Neural progenitor cell (in vitro differentiated cells): ENCODE results near the gene OTOP2. TPM values are rescaled to one million over a fixed set of nuclear protein-coding genes. Genes with fewer than 3 reads are reported as not detected.

ENCODE experiments used
- DNase-seq: peaks from one replicate; pipeline ENCODE4 v3.0.0-alpha.2; 2016; ENCODE audit warnings: low spot score
- H2AFZ ChIP-seq: fragments of 200-600 bp; sonication (generic); replicated peaks from 2 replicates; pipeline ENCODE4 v1.6.1; 2016; ENCODE audit warnings: antibody characterized with exemption
- H3F3A ChIP-seq: fragments of 200-600 bp; sonication (generic); 2 replicates; pipeline ENCODE4 v1.6.1; 2016; ENCODE audit warnings: antibody characterized with exemption, low read depth
- H3K27ac ChIP-seq: fragments of 200-600 bp; sonication (generic); 2 replicates; pipeline ENCODE4 v1.5.1; 2016; ENCODE audit warnings: mild to moderate bottlenecking
- H3K27me3 ChIP-seq: fragments of 200-600 bp; sonication (generic); 2 replicates; pipeline ENCODE4 v1.6.1; 2016; ENCODE audit warnings: mild to moderate bottlenecking, moderate library complexity
- H3K36me3 ChIP-seq: fragments of 200-600 bp; sonication (generic); 2 replicates; pipeline ENCODE4 v1.5.1; 2016
- H3K4me1 ChIP-seq: fragments of 200-600 bp; sonication (generic); 2 replicates; pipeline ENCODE4 v1.6.1; 2016; ENCODE audit warnings: mixed run types
- H3K4me2 ChIP-seq: fragments of 200-600 bp; sonication (generic); 2 replicates; pipeline ENCODE4 v1.6.1; 2016
- H3K4me3 ChIP-seq: fragments of 200-600 bp; sonication (generic); 2 replicates; pipeline ENCODE4 v1.5.1; 2016
- H3K79me2 ChIP-seq: fragments of 200-600 bp; sonication (generic); 2 replicates; pipeline ENCODE4 v1.6.1; 2016; ENCODE audit warnings: low read depth
- H3K9ac ChIP-seq: fragments of 200-600 bp; sonication (generic); 2 replicates; pipeline ENCODE4 v1.6.1; 2016
- H3K9me3 ChIP-seq: fragments of 200-600 bp; sonication (generic); 2 replicates; pipeline ENCODE4 v1.5.1; 2016; ENCODE audit warnings: low read depth
- H4K20me1 ChIP-seq: fragments of 200-600 bp; sonication (generic); 2 replicates; pipeline ENCODE4 v1.6.1; 2016; ENCODE audit warnings: low read depth
- H3K27ac Mint-ChIP-seq: 3 replicates; pipeline ENCODE4 v1.8.0; 2021; ENCODE audit warnings: mixed read lengths
- H3K27me3 Mint-ChIP-seq: 2 replicates; pipeline ENCODE4 v1.8.0; 2022; ENCODE audit warnings: low read depth, mild to moderate bottlenecking, inconsistent platforms, moderate library complexity, mixed read lengths; ENCODE audit not compliant: insufficient read depth
- H3K36me3 Mint-ChIP-seq: 3 replicates; pipeline ENCODE4 v1.8.0; 2021; ENCODE audit warnings: mixed read lengths
- H3K4me1 Mint-ChIP-seq: 3 replicates; pipeline ENCODE4 v1.8.0; 2021; ENCODE audit warnings: mixed read lengths
- H3K4me3 Mint-ChIP-seq: 3 replicates; pipeline ENCODE4 v1.8.0; 2021; ENCODE audit warnings: mild to moderate bottlenecking, moderate library complexity, mixed read lengths
- H3K9me3 Mint-ChIP-seq: 3 replicates; pipeline ENCODE4 v1.8.0; 2020; ENCODE audit warnings: mixed read lengths
- EZH2 ChIP-seq: fragments of 200-600 bp; sonication (generic); IDR thresholded peaks from 2 replicates; pipeline ENCODE4 v1.6.1; 2017; ENCODE audit warnings: antibody characterized with exemption, mild to moderate bottlenecking, moderate library complexity
- EZH2phosphoT487 ChIP-seq: fragments of 200-600 bp; sonication (generic); IDR thresholded peaks from 2 replicates; pipeline ENCODE4 v1.6.1; 2017; ENCODE audit warnings: antibody characterized with exemption
- total RNA-seq: library from RNA; depleted of rRNA; stranded (reverse); fragments of >200 nt; gene quantifications from 2 replicates; pipeline ENCODE4 v1.2.3, GENCODE V29; 2015; ENCODE audit warnings: low replicate concordance
- TF ChIP-seq, protein P1 (sequence below): fragments of 200-600 bp; sonication (generic); IDR thresholded peaks from 2 replicates; pipeline ENCODE4 v1.5.1; 2017; ENCODE audit warnings: antibody characterized with exemption, mild to moderate bottlenecking

OTOP2 gene
- total RNA-seq, 1 donor from 2014 or later = not detected

DNA sequence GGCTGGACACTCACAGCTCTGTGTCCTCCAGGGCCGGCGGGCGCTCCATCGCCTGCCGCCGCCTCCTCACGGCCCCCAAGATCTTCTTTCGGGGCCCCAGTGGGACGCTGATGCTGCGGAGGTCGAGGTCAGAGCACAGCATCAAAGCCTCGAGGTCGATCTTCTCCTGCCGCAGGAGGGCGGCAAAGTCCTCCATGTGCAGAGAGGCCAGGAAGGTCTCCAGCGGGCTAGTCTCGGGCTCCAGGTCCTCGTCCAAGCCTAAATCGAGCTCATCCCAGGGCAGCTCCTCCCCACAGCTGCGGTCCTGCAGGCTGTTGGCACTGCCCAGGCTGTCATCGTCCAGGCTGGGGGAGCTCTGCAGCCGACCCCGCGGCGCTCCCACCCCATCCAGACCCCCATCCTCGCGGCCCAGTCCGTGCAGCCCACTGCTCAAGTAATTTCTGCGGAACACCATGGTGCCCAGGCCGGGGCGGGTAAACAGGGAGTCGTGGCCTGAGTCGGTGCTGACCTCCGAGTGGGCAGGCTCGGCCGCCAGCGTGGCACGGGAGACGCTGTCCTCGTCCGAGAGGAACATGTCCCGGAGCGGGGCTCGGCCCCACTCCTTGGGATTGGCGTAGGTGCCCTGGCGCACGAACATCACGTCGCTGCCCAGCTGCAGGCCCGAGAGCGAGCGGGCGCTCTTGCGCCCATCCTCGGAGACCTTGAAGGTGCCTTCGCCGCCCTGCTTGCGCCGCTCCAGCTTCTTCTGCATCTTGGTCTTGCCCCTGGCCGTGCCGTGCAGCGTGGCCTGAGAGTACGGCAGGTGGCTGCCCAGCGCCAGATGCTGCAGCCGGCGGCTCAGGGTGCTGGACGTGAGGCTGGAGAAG lies 4.4 kb upstream of the OTOP2 start:
- no peaks in the 10 kb centered on the region for H3K36me3 ChIP-seq
- peaks cover 34% of the 10 kb centered on the region for H3K27me3 ChIP-seq
- no peak overlapping the region for H3K27ac ChIP-seq
- TF ChIP-seq EZH2 = no peak
- TF ChIP-seq, protein P1, sequence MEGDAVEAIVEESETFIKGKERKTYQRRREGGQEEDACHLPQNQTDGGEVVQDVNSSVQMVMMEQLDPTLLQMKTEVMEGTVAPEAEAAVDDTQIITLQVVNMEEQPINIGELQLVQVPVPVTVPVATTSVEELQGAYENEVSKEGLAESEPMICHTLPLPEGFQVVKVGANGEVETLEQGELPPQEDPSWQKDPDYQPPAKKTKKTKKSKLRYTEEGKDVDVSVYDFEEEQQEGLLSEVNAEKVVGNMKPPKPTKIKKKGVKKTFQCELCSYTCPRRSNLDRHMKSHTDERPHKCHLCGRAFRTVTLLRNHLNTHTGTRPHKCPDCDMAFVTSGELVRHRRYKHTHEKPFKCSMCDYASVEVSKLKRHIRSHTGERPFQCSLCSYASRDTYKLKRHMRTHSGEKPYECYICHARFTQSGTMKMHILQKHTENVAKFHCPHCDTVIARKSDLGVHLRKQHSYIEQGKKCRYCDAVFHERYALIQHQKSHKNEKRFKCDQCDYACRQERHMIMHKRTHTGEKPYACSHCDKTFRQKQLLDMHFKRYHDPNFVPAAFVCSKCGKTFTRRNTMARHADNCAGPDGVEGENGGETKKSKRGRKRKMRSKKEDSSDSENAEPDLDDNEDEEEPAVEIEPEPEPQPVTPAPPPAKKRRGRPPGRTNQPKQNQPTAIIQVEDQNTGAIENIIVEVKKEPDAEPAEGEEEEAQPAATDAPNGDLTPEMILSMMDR = peak; percentile 33
- no peak for TF ChIP-seq EZH2phosphoT487
- H3K9ac ChIP-seq = no peak overlapping the region
- DNase-seq = peak; percentile 56
- H3K4me1 ChIP-seq = peaks cover 19% of the 10 kb centered on the region
- H3F3A ChIP-seq = no peaks in the 10 kb centered on the region
- H2AFZ ChIP-seq = no peak overlapping the region
- H3K4me3 Mint-ChIP-seq = no peak overlapping the region
- H3K36me3 Mint-ChIP-seq = no peaks in the 10 kb centered on the region
- no peak overlapping the region for H3K4me2 ChIP-seq
- H3K4me1 Mint-ChIP-seq = peaks cover 20% of the 10 kb centered on the region
- no peaks in the 10 kb centered on the region for H3K9me3 Mint-ChIP-seq
- no peaks in the 10 kb centered on the region for H4K20me1 ChIP-seq
- no peaks in the 10 kb centered on the region for H3K79me2 ChIP-seq
- H3K4me3 ChIP-seq = no peak overlapping the region
- peaks cover 32% of the 10 kb centered on the region for H3K27me3 Mint-ChIP-seq
- H3K27ac Mint-ChIP-seq = no peak overlapping the region
- H3K9me3 ChIP-seq = no peaks in the 10 kb centered on the region

DNA sequence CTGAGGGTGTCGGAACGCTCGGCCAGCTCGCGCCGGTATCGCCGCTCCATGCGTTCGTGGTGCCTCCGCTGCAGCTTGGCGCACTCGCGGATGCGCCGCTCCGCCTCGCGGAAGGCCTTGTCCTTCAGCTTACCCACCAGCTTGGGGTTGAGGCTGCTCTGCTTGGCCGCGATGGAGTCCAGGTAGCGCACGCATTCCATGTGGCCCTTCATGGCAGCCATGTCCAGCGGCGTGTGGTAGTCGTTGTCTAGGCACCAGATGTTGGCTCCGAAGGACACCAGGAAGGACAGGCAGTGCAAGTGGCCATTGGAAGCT lies 3.8 kb upstream of the OTOP2 start:
- H3K79me2 ChIP-seq = no peaks in the 10 kb centered on the region
- no peak for TF ChIP-seq EZH2
- TF ChIP-seq EZH2phosphoT487 = no peak
- TF ChIP-seq, protein P1 = no peak
- H3K9ac ChIP-seq = no peak overlapping the region
- H3K27ac ChIP-seq = no peak overlapping the region
- H2AFZ ChIP-seq = no peak overlapping the region
- no peaks in the 10 kb centered on the region for H3F3A ChIP-seq
- H3K36me3 ChIP-seq = no peaks in the 10 kb centered on the region
- Mint-ChIP-seq H3K27ac (no peak overlapping the region), H3K27me3 (peaks cover 37% of the 10 kb centered on the region), H3K9me3 (no peaks in the 10 kb centered on the region), H3K4me1 (peaks cover 20% of the 10 kb centered on the region), H3K36me3 (no peaks in the 10 kb centered on the region), H3K4me3 (peak overlapping the region; percentile 30)
- no peaks in the 10 kb centered on the region for H3K9me3 ChIP-seq
- H3K4me3 ChIP-seq = no peak overlapping the region
- H3K4me1 ChIP-seq = peaks cover 21% of the 10 kb centered on the region
- no peak for DNase-seq
- peaks cover 40% of the 10 kb centered on the region for H3K27me3 ChIP-seq
- no peak overlapping the region for H3K4me2 ChIP-seq
- peaks cover 3% of the 10 kb centered on the region for H4K20me1 ChIP-seq

DNA sequence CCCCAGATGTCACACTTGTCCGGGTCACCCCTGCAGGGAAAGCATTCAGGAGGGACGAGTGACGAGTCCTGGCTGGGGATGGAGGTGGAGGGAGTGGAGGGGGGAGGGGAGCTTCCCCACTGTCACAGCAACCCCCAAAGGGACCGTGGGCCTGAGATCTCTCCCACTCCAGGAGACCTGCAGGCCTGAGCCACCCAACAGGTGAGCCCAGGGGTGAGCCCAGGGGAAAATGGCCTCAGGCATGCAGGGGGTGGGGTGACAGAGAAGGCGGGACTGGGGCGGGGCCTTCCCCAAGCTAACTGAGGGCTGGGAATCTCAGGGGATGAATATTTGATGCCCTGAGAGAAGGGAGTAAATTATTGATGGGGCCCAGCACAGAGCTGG lies 3.4 kb upstream of the OTOP2 start:
- Histone ChIP-seq H3K4me1 (peaks cover 21% of the 10 kb centered on the region), H3K79me2 (no peaks in the 10 kb centered on the region), H3K27me3 (peaks cover 44% of the 10 kb centered on the region), H3K4me2 (no peak overlapping the region), H3K9ac (no peak overlapping the region), H4K20me1 (peaks cover 3% of the 10 kb centered on the region), H3F3A (no peaks in the 10 kb centered on the region), H3K27ac (no peak overlapping the region), H3K4me3 (no peak overlapping the region), H2AFZ (no peak overlapping the region), H3K36me3 (no peaks in the 10 kb centered on the region), H3K9me3 (no peaks in the 10 kb centered on the region)
- Mint-ChIP-seq H3K27ac (peak overlapping the region; percentile 51), H3K4me1 (peaks cover 20% of the 10 kb centered on the region), H3K27me3 (peaks cover 41% of the 10 kb centered on the region), H3K36me3 (no peaks in the 10 kb centered on the region), H3K9me3 (no peaks in the 10 kb centered on the region), H3K4me3 (no peak overlapping the region)
- TF ChIP-seq EZH2phosphoT487 = no peak
- TF ChIP-seq, protein P1 = no peak
- no peak for TF ChIP-seq EZH2
- no peak for DNase-seq
